OCI-LY3 (cell line): Measurements from ENCODE around the gene AOC3.

ENCODE experiments used
- CTCF ChIP-seq: fragments of 200-600, 300-600 bp; sonication (generic); IDR thresholded peaks from 2 replicates; pipeline ENCODE4 v1.5.1; 2014; ENCODE audit warnings: antibody characterized with exemption, low read length, low read depth
- EZH2phosphoT487 ChIP-seq: fragments of 200-600 bp; shearing (Covaris generic); IDR thresholded peaks from 2 replicates; pipeline ENCODE4 v1.6.1; 2018; ENCODE audit warnings: antibody characterized with exemption, mixed run types, low read depth

DNA sequence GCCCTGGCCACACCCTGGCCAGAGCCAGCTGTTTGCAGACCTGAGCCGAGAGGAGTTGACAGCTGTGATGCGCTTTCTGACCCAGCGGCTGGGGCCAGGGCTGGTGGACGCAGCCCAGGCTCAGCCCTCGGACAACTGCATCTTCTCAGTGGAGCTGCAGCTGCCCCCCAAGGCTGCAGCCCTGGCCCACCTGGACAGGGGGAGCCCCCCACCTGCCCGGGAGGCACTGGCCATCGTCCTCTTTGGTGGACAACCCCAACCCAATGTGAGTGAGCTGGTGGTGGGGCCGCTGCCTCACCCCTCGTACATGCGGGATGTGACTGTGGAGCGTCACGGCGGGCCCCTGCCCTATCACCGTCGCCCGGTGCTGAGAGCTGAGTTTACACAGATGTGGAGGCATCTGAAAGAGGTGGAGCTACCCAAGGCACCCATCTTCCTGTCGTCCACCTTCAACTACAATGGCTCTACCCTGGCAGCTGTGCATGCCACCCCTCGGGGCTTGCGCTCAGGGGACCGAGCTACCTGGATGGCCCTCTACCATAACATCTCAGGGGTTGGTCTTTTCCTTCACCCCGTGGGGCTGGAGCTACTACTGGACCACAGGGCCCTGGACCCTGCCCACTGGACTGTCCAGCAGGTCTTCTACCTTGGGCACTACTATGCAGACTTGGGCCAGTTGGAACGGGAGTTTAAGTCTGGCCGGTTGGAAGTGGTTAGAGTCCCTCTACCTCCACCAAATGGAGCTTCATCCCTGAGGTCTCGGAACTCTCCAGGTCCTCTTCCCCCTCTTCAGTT lies 6.0 kb upstream of the AOC3 start:
- TF ChIP-seq CTCF (no peak), EZH2phosphoT487 (no peak)
